Endothelial cell of umbilical vein (primary cell): Measurements from ENCODE around the gene PDPK1.

ENCODE experiments used
- CTCF ChIP-seq, 2 donors: IDR thresholded peaks; 1 replicate in 1 of 2; 2 replicates in 1 of 2; pipeline ENCODE4 v1.5.1; 2011; ENCODE audit warnings: low read length in 2 of 2, mild to moderate bottlenecking in 2 of 2, moderate library complexity in 2 of 2, control low read depth in 1 of 2, inconsistent platforms in 1 of 2, low read depth in 1 of 2; ENCODE audit not compliant: insufficient read depth in 1 of 2; ENCODE audit errors: extremely low read depth in 1 of 2
- EZH2 ChIP-seq: IDR thresholded peaks from 2 replicates; pipeline ENCODE4 v1.6.1; 2012; ENCODE audit warnings: borderline replicate concordance, low read depth, mild to moderate bottlenecking, moderate library complexity, low read length, inconsistent platforms; ENCODE audit not compliant: severe bottlenecking
- FOS ChIP-seq: IDR thresholded peaks from 2 replicates; pipeline ENCODE4 v1.6.1; 2011; ENCODE audit warnings: mild to moderate bottlenecking, low read length, moderate library complexity, borderline replicate concordance; ENCODE audit not compliant: insufficient read depth
- GATA2 ChIP-seq: IDR thresholded peaks from 2 replicates; pipeline ENCODE4 v1.7.0; 2011; ENCODE audit warnings: low read depth, mild to moderate bottlenecking, moderate library complexity, mixed read lengths, low read length; ENCODE audit not compliant: insufficient read length, insufficient read depth
- JUN ChIP-seq: IDR thresholded peaks from 2 replicates; pipeline ENCODE4 v1.6.1; 2011; ENCODE audit warnings: borderline replicate concordance, low read depth; ENCODE audit not compliant: insufficient read length, insufficient read depth
- POLR2A ChIP-seq: IDR thresholded peaks from 2 replicates; pipeline ENCODE4 v1.6.1; 2012; ENCODE audit warnings: low read depth, mild to moderate bottlenecking, control low read depth, low read length
- POLR2AphosphoS5 ChIP-seq: IDR thresholded peaks from 2 replicates; pipeline ENCODE4 v1.6.1; 2012; ENCODE audit warnings: low read depth, mild to moderate bottlenecking, control low read depth, low read length, moderate library complexity; ENCODE audit not compliant: insufficient read depth
- TF ChIP-seq, protein P1 (sequence below): IDR thresholded peaks from 2 replicates; pipeline ENCODE4 v1.6.1; 2011; ENCODE audit not compliant: insufficient read depth, insufficient read length

GRCh38 chr16:2533912-2534311 lies 3.9 kb upstream of the PDPK1 start:
- TF ChIP-seq CTCF (IDR thresholded peaks at IDR 0.05; ENCODE audit: extremely low read depth in 1 of 2, insufficient read depth in 1 of 2, low read depth in 1 of 2, low read length in 2 of 2), result no peak
- TF ChIP-seq, protein P1, sequence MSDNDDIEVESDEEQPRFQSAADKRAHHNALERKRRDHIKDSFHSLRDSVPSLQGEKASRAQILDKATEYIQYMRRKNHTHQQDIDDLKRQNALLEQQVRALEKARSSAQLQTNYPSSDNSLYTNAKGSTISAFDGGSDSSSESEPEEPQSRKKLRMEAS, result no peak
- TF ChIP-seq EZH2, result no peak
- TF ChIP-seq POLR2AphosphoS5, result no peak
- TF ChIP-seq POLR2A, result no peak
- no peak for TF ChIP-seq FOS
- TF ChIP-seq JUN, result no peak
- TF ChIP-seq GATA2, result no peak
